AML-193 (cell line): ENCODE measurements around the gene GRAMD1B.
"Not testable (repeated sequence)": the region's sequence is repeated elsewhere in the genome, so short reads cannot be mapped to it uniquely, and the experiment has no call there.

Source experiments
- DNase-seq, 2 experiments: peaks; one replicate each; lab custom pipeline; 2025; lab: John Stamatoyannopoulos, UW

Gene GRAMD1B

DNA sequence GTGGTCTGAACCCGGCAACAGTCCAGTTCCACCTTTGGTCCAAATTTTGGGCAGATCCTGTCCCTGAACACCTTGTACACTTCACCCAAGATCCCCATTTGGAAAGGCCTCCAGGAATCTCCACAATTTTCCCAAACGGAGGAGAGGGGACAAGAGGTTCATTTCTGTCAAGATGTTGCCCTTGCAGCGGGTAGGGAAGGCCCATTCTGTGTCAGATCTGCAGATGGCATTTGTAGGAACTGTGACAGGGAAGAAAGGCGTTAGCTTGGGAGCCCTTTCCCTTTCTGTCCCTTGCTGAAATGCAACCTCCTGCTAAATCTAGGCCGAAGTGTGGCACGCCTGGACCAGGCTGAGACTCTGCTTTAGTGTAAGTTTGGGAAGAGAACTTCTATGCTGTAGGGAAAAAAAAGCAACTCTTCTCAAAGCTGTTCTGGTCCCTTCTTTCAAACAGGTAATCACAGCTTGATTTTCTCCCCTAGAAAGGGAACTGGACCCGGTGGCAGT lies 138.3 kb downstream of the GRAMD1B start:
- DNase-seq, result no peak

DNA sequence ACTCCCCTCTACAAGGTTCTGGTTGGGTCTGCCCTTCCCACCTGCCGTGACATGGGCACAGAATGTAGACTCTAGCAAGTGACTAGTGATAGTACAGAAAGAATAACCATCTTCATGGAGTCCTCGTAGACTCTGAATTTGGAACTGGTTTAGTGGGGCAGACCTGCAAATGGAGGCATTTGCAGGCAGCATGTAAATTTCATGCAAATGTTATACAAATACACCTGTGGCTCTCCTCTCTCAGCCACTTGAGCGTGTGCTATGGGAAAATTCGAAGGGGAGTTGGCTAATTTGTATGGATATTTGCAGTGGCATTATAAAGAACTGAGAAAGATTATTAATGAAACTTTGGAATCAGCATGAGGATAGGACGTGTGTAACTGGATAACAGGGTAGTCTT lies 139.3 kb downstream of the GRAMD1B start:
- DNase-seq, result no peak

DNA sequence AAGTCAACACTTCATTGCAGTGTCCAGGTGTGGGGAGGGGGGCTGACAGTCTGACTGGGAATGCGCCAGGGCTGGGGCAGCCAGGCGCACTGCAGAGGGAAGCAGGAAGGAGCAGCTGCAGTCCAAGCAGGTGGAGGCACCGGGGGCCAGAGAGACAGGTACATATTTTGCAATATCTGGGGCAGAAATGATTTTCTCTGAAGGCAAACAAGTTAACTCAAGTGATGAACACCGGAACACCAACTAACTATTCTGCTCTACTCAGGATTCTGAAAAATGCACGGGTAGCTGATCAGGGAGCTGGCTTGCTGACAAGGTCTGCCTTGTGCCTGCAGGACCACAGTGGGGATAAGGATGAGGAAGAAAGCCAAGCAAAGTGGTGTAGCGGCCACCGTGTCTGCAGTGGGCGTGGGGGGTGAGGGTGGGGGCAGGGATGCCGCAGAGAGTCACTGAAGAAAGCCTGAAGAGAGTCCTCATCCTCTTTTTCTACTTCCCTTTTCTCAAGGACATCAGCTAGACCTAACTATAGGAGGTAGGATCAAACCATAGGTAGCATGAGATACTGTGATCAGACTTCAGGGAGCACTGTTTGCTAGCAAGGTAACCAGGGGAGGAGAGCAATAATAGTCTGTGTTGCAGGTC lies 141.0 kb downstream of the GRAMD1B start:
- DNase-seq, result no peak

DNA sequence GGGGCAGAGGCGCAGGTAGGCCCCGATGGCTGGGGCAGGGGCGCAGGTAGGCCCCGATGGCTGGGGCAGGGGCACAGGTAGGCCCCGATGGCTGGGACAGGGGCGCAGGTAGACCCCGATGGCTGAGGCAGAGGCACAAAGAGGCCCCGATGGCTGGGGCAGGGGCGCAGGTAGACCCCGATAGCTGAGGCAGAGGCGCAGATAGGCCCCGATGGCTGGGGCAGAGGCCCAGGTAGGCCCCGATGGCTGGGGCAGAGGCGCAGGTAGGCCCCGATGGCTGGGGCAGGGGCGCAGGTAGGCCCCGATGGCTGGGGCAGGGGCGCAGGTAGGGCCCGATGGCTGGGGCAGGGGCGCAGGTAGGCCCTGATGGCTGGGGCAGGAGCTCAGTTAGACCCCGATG lies 142.7 kb downstream of the GRAMD1B start:
- DNase-seq, result not testable (repeated sequence)

DNA sequence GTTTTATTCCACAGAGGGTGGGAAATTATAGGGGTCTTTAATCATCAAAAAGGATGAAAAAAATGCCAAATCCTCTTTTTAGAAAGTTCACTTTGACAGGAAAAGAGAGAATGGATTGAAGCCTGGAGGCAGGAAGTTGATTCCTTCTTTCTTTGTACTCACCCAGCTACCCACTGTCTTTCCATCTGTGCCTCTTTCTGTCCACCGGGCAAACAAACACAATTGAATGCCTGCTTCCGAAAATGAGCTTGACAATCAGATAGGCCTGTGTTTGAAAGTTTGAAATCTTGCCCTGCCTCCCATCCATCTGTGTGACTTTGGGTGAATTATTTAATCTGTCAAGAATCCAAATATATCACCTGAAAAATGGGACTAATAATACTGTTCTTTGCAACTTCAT lies 143.2 kb downstream of the GRAMD1B start:
- no peak for DNase-seq

- no peak for DNase-seq
Measured at GRCh38 chr11:123575441-123575840, 145.4 kb downstream of the GRAMD1B start.

GRCh38 chr11:123576082-123576481 lies 146.0 kb downstream of the GRAMD1B start:
- no peak for DNase-seq

DNA sequence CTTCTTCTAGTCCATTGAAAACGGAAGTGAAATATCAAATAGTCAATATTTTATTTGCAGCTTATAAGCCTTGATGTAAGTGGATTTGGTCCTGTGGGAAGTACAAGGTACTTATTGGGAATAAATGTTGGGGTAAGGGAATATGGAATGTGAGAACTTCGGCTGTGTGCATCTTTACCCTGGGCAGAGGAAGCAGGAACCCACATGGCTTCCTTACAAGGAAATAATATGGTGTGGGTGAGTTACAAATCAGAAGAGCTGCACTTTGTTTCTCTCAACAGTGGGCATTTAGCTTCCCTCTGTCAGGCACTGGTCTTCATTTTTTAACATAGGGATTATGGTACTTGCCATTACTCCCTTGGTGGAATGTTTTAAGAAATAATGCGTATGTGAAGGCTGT lies 146.4 kb downstream of the GRAMD1B start:
- no peak for DNase-seq

GRCh38 chr11:123577081-123577598 lies 147.1 kb downstream of the GRAMD1B start:
- DNase-seq, result no peak

GRCh38 chr11:123578778-123579481 lies 148.9 kb downstream of the GRAMD1B start:
- no peak for DNase-seq

DNA sequence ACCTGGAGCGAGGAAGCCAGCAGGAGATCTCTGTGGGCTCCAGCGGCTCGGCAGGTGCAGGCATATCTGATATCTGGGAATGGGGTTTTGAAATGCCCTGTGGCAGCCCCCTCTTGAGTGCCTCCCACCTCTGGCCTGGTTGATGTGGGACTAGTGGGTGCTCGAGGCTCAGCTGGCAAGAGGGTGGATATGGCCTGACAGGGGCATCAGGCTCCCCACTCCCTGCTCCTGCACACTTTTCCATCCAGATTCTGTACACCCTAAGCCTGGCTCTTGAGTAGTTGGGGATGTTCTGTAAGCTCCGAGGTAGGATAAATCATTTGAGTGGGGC lies 149.4 kb downstream of the GRAMD1B start:
- no peak for DNase-seq

DNA sequence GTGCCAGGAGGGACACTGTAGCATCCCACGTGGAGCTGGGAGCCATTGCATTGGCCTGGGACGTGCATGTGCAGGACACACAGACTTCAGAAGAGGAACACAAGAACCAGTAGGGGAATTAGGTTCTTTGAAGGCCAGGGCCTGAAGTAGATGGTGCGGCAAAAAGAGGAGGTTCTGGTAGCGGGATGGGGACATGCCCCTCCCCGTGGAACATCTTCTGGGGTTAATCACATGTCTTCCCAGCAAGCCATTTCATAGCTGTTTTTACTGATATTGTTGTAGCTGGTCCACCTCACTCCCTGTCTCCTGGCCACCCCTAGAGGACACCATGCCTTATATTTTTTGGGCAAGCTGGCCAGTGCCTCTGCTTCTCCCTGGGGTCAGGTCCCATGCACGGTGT lies 150.1 kb downstream of the GRAMD1B start:
- DNase-seq, result no peak

DNA sequence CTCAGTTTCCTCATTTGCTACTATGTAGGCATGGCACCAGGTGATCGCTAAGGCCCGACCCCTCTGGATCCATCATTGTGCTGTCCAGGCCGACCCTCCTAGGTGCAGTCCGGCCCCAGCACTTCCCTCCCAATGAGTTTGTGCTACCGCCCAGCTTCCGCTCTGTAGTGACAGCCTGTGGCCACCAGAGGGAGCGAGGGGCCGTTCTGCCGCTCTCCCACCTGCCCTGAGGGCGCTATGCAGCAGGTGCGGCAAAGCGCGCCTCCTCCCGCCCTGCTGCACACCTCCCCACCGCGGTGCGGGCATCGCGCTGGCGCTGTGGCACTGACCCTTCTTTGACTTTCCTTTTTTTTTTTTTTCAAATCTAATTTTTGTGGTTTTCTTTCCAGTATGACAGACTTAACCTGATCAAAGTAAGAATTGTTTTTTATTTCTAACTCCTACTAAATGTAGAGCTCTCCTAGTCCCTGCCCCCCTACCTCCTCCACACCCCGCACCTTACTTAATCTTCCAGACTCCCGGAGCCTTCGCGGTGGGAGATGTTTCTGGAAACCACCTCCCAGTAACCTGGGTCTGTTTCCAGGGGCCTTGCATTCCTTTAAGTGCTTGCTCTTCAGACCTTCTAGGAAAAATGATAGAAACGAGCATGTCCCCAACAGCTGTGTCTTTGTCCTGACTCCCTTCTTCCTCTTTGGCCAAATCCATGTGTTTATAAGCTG lies 150.6 kb downstream of the GRAMD1B start:
- DNase-seq, result no peak

- no peak for DNase-seq
Measured at GRCh38 chr11:123581651-123582399, 151.8 kb downstream of the GRAMD1B start.

GRCh38 chr11:123582992-123583504 lies 153.0 kb downstream of the GRAMD1B start:
- no peak for DNase-seq

DNA sequence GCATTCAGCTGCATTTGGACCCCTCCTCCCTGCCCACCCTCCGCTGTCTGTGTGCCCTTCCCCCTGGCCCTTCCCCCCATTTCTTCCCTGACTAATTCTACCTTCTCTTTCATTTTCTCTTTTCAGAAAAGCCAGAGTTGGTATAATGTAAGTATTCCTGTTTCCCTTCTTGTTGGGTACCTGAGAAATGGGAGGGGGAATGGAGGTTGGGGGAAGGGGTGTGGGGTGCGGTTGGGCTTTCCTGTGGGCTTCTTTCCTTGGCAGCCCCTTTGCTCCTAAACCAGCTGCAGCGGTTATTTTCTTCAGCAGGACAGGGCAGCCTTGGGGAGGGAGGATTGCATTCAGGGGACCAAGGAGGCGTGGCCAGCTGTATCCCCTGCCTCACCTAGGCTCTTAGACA lies 154.1 kb downstream of the GRAMD1B start:
- DNase-seq, result no peak

GRCh38 chr11:123584737-123585136 lies 154.7 kb downstream of the GRAMD1B start:
- DNase-seq, result no peak

DNA sequence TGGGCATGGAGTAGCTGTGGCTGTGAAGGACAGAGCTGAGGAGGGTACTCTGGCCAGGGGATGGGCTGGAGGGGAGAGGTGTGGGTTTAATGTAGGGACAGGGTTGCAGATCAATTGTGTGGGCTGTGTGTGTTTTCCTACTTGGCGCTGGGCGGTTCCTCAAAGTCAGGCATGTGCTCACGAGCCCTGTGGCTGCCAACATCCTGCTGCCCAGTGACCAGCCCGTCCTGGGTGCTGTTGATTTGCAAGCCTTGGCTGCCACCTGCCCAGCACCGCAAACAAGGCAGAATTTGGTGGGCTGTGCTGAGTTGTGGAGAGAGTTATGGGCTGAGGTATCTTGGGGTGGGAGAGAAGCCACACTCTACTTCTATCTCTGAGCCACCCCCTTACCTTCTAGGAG lies 155.1 kb downstream of the GRAMD1B start:
- DNase-seq, result no peak

GRCh38 chr11:123585706-123586105 lies 155.6 kb downstream of the GRAMD1B start:
- DNase-seq, result no peak

DNA sequence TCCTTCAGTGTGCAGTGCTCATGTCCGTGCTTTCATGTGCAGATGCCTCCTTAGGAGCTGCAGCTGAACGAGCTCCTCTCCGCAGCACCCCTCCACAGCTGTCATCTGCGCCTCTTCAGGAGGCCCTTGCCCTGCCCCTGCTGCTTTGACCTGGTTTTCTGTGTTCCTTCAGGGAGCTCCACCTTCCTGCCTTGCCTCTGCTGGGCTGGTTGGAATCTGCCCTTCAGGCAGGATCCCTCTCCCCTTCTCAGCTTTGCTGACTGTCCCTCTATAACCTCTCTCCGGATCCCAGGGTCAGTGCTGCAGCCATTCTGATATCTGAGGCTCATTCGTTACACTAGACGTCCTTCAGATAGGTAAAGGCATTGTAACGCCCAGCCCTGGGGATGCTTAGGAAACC lies 156.5 kb downstream of the GRAMD1B start:
- no peak for DNase-seq

DNA sequence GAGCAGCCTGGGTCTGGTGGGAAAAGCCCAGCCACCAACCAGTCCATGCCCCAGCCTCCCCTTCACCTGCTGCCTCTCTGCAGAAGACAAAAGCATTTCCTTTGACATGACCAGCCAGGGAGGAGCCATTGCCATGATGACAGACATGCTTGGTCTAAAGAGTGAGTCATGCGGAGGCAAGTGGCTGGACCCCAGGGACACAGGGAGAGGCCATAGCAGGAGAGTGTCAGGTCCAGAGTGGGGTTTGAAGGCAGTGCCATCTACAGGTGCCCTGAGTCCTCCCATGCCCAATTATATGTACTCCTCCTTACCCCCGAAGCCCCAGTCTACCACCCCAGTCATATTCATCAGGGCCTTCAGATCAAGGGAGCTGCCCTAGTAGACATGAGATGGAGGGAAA lies 157.0 kb downstream of the GRAMD1B start:
- no peak for DNase-seq

DNA sequence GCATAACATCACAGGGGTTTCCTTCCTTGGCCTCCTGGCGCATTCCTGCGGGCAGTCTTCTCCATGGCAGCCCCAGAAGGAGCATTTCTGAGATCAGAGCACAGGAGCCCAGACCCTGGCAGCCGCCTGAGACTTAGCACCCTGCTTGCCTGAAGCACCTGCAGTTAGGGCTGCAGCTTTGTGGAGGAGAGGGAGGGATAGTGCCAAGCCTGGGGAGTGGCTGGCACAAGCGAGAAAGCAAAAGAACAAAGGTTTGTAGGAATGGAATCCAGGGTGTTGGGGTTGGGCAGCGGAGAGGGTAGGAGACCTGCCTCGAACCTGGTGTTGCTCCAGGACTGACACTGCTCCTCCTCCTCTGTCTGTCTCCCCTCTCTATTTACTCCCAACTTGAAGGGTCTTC lies 157.5 kb downstream of the GRAMD1B start:
- DNase-seq, result no peak
